ENCODE data around the gene GPR176. TPM values are rescaled to one million over a fixed set of nuclear protein-coding genes. Genes with fewer than 3 reads are reported as not detected.
A peak's percentile ranks its signal among the peaks of the same experiment; 100 is the strongest.

The GPR176 gene
- total RNA-seq, 1 donor from 2014 or later, result 35.4 TPM

GRCh38 chr15:39961051-39961450 is 41.0 kb upstream of the GPR176 start:
- Mint-ChIP-seq H3K27ac (ENCODE audit: unreplicated experiment) (no peak overlapping the region), H3K4me3 (ENCODE audit: unreplicated experiment) (no peak overlapping the region), H3K36me3 (ENCODE audit: low read depth, unreplicated experiment) (peaks cover 17% of the 10 kb centered on the region), H3K4me1 (ENCODE audit: low read depth, unreplicated experiment) (no peaks in the 10 kb centered on the region), H3K27me3 (ENCODE audit: low read depth, unreplicated experiment) (no peaks in the 10 kb centered on the region), H3K9me3 (ENCODE audit: unreplicated experiment) (no peaks in the 10 kb centered on the region)
- H2AFZ ChIP-seq (ENCODE audit: low read depth, low read length), result no peak overlapping the region
- H3K4me3 ChIP-seq (ENCODE audit: insufficient read depth, low read depth, low read length), result no peak overlapping the region
- H3K4me2 ChIP-seq (ENCODE audit: low read length), result no peak overlapping the region
- H3K9me3 ChIP-seq (ENCODE audit: insufficient read depth, low read depth, low read length), result no peaks in the 10 kb centered on the region
- no peaks in the 10 kb centered on the region for H3K4me1 ChIP-seq (ENCODE audit: insufficient read depth, low read length)
- H3K27me3 ChIP-seq (ENCODE audit: insufficient read depth, low read length), result no peaks in the 10 kb centered on the region
- peaks cover 3% of the 10 kb centered on the region for H3K79me2 ChIP-seq (ENCODE audit: insufficient read depth, low read length)
- peaks cover 12% of the 10 kb centered on the region for H4K20me1 ChIP-seq (ENCODE audit: insufficient read depth, low read length)
- peak; percentile 2 for DNase-seq (ENCODE audit: low read depth)
- no peak overlapping the region for H3K9ac ChIP-seq (ENCODE audit: low read length)
- H3K36me3 ChIP-seq (ENCODE audit: insufficient read depth, low read length), result peaks cover 69% of the 10 kb centered on the region
- no peak for TF ChIP-seq EZH2 (IDR thresholded peaks at IDR 0.05; ENCODE audit: insufficient read depth, low read length)
- TF ChIP-seq CTCF (IDR thresholded peaks at IDR 0.05; ENCODE audit: insufficient read depth, low read depth, low read length), result no peak
- no peak for FAIRE-seq
- H3K27ac ChIP-seq (ENCODE audit: low read depth, low read length), result no peak overlapping the region

GRCh38 chr15:39960411-39960810 is 40.3 kb upstream of the GPR176 start:
- H3K27me3 Mint-ChIP-seq (ENCODE audit: low read depth, unreplicated experiment), result no peaks in the 10 kb centered on the region
- no peak for FAIRE-seq
- DNase-seq (ENCODE audit: low read depth), result no peak

More at GRCh38 chr15:39960411-39960810, 40.3 kb upstream of the GPR176 start:
- Mint-ChIP-seq H3K4me3 (ENCODE audit: unreplicated experiment) (no peak overlapping the region), H3K36me3 (ENCODE audit: low read depth, unreplicated experiment) (peaks cover 15% of the 10 kb centered on the region), H3K27ac (ENCODE audit: unreplicated experiment) (no peak overlapping the region), H3K9me3 (ENCODE audit: unreplicated experiment) (no peaks in the 10 kb centered on the region), H3K4me1 (ENCODE audit: low read depth, unreplicated experiment) (no peaks in the 10 kb centered on the region)
- H4K20me1 ChIP-seq (ENCODE audit: insufficient read depth, low read length), result peaks cover 12% of the 10 kb centered on the region
- no peak overlapping the region for H3K4me2 ChIP-seq (ENCODE audit: low read length)
- H3K9ac ChIP-seq (ENCODE audit: low read length), result no peak overlapping the region
- H3K36me3 ChIP-seq (ENCODE audit: insufficient read depth, low read length), result peaks cover 68% of the 10 kb centered on the region
- H3K4me3 ChIP-seq (ENCODE audit: insufficient read depth, low read depth, low read length), result no peak overlapping the region
- H3K27ac ChIP-seq (ENCODE audit: low read depth, low read length), result no peak overlapping the region
- TF ChIP-seq EZH2 (IDR thresholded peaks at IDR 0.05; ENCODE audit: insufficient read depth, low read length) (no peak), CTCF (IDR thresholded peaks at IDR 0.05; ENCODE audit: insufficient read depth, low read depth, low read length) (no peak)
- no peaks in the 10 kb centered on the region for H3K27me3 ChIP-seq (ENCODE audit: insufficient read depth, low read length)
- H2AFZ ChIP-seq (ENCODE audit: low read depth, low read length), result no peak overlapping the region
- no peaks in the 10 kb centered on the region for H3K4me1 ChIP-seq (ENCODE audit: insufficient read depth, low read length)
- H3K79me2 ChIP-seq (ENCODE audit: insufficient read depth, low read length), result peaks cover 3% of the 10 kb centered on the region
- H3K9me3 ChIP-seq (ENCODE audit: insufficient read depth, low read depth, low read length), result no peaks in the 10 kb centered on the region

Data from astrocyte (in vitro differentiated cells and primary cell).